ENCODE results near the gene HSH2D. TPM values are rescaled to one million over a fixed set of nuclear protein-coding genes. Genes with fewer than 3 reads are reported as not detected.

Gene HSH2D
- total and polyA plus RNA-seq, 4 donors = 0.10 to 2.5 (median 1.3) TPM

DNA sequence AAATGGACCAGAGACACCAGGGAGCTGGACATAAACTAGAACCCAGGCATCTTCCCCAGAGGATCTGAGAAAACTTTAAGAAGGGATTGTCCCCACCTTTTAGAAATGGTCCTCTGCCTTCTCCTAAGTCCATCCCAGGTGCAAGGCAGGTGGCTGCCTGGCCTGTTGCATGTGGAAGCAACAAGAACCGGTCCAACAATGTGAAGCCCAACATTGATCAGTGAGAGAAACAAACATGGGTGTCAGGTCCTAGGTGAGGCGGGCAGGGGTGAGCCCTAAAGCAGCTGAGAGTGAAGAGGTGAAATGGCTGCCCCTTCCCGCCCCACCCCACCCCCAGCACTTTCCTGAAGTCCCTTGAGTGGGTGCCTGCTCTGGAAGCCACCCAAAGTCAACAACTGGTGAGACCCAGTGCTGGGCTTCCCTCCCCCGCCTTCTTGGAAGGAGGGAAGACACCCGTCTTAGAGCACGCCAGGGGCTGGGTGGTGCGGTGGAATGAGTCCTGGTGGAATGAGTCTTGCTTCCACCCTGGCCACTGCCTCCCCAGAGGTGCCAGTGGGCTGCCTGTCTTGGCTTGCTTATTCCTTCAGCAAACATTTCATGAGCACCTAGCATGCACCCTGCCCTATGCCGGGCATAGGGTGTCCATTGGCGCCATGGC lies 55.9 kb downstream of the HSH2D start:
- intact Hi-C loops (cut with DNase I) = loop anchor here in 1 of 2 donors (5.0 kb wide), 1 partner anchor 183 kb away; no protein-coding TSS in a partner anchor
- Histone ChIP-seq H3K27me3 (ENCODE audit: control insufficient read depth in 1 of 2, insufficient read depth in 2 of 2, low read length in 1 of 2) (no peaks in the 10 kb centered on the region), H3K9me3 (ENCODE audit: control insufficient read depth, low read length) (no peaks in the 10 kb centered on the region), H3K27ac (ENCODE audit: low read depth in 1 of 2, low read length in 2 of 2) (no peak overlapping the region), H3K4me3 (ENCODE audit: low read length in 2 of 2) (no peak overlapping the region), H3K4me1 (ENCODE audit: control insufficient read depth in 1 of 2, insufficient read depth in 2 of 2, low read length in 2 of 2) (no peaks in the 10 kb centered on the region), H3K36me3 (ENCODE audit: control insufficient read depth in 1 of 2, insufficient read depth in 2 of 2, low read length in 1 of 2) (peaks cover 0 to 2% of the 10 kb centered on the region in 2 donors)
- no peak for ATAC-seq (ENCODE audit: low FRiP score)
- DNase-seq = peak in 1 of 2 donors; percentile 70
- WGBS, 2 donors = 50 to 57% methylated on average over 9 of the region's 9 CpGs

DNA sequence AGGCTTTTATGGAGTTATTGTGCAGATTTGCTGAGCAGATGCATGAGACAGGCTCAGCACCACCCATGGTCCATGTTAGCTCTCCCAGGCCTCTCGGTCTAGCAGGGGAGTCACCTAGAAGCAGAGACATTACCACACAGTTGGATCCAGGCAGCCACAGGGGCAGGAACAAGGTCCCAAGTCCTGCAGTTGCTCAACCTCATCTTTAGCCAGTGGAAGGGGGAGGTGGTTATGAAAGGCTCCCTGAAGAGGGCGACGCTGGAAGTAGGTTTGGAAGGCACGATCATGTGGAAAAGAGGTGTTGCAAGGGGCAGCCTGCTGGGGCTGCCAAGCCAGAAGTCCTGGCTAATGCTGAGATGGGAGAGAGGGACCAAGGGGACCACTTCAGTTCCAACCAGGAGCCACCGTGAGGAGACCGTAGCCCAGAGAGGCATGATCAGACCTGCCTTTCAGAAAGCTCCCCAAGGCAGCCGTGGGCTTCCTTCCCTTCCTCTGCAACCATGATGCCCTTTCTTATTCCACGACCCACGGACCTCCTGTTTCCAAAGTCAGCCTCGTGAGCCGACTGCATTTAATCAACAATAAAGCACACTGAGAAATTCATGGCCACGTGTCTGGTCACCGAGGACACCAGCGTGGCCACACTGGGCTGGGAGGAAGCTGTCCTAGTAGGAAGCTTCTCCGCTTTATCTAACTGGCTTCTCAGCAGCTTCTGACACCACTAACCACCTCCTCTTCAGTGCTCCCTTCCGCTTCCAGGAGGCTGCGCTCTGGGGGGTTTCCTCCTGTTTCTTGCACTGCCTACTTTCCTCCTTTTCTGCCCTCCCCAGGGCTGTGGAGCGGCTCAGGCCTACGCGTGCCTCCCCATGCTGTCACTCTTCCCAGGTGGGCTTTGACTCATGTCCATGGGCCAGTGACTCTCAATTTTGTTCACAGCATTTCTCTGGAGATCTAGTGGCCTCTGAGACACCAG lies 56.8 kb downstream of the HSH2D start:
- Histone ChIP-seq H3K36me3 (ENCODE audit: control insufficient read depth in 1 of 2, insufficient read depth in 2 of 2, low read length in 1 of 2) (peaks cover 0 to 4% of the 10 kb centered on the region in 2 donors), H3K4me1 (ENCODE audit: control insufficient read depth in 1 of 2, insufficient read depth in 2 of 2, low read length in 2 of 2) (no peaks in the 10 kb centered on the region), H3K27ac (ENCODE audit: low read depth in 1 of 2, low read length in 2 of 2) (no peak overlapping the region), H3K4me3 (ENCODE audit: low read length in 2 of 2) (no peak overlapping the region), H3K9me3 (ENCODE audit: control insufficient read depth, low read length) (no peaks in the 10 kb centered on the region), H3K27me3 (ENCODE audit: control insufficient read depth in 1 of 2, insufficient read depth in 2 of 2, low read length in 1 of 2) (no peaks in the 10 kb centered on the region)
- ATAC-seq (ENCODE audit: low FRiP score) (no peak), DNase-seq (peak in 1 of 2 donors; percentile 75)
- 78 to 79% methylated on average over 20 of the region's 20 CpGs for WGBS, 2 donors
- intact Hi-C loops (cut with DNase I) = no loop called here

DNA sequence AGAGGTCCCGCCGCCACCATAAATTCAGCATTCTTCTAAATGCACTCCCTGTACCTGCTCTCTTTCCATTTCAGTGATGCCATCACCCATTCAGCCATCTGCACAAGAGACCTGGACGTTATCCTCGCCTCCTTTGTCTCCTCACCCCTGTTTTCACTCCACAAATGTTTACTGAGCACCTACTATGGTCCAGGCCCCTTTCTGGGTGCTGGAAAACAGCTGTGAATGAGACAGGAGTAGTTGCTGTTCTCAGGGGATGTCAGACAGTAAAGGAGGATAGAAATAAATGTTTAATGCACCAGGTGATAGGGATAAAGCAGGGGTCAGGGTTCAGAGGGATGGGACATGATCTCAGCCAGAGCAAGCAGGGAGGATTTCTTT lies 57.5 kb downstream of the HSH2D start:
- ATAC-seq (ENCODE audit: low FRiP score) (no peak), DNase-seq (peak in 1 of 2 donors; percentile 14)
- 85 to 91% methylated on average over 4 of the region's 4 CpGs for WGBS, 2 donors
- H3K4me3 ChIP-seq (ENCODE audit: low read length in 2 of 2) = no peak overlapping the region
- H3K27me3 ChIP-seq (ENCODE audit: control insufficient read depth in 1 of 2, insufficient read depth in 2 of 2, low read length in 1 of 2) = no peaks in the 10 kb centered on the region
- intact Hi-C loops (cut with DNase I) = no loop called here
- no peaks in the 10 kb centered on the region for H3K9me3 ChIP-seq (ENCODE audit: control insufficient read depth, low read length)
- H3K4me1 ChIP-seq (ENCODE audit: control insufficient read depth in 1 of 2, insufficient read depth in 2 of 2, low read length in 2 of 2) = no peaks in the 10 kb centered on the region
- H3K27ac ChIP-seq (ENCODE audit: low read depth in 1 of 2, low read length in 2 of 2) = no peak overlapping the region
- H3K36me3 ChIP-seq (ENCODE audit: control insufficient read depth in 1 of 2, insufficient read depth in 2 of 2, low read length in 1 of 2) = peaks cover 0 to 4% of the 10 kb centered on the region in 2 donors

DNA sequence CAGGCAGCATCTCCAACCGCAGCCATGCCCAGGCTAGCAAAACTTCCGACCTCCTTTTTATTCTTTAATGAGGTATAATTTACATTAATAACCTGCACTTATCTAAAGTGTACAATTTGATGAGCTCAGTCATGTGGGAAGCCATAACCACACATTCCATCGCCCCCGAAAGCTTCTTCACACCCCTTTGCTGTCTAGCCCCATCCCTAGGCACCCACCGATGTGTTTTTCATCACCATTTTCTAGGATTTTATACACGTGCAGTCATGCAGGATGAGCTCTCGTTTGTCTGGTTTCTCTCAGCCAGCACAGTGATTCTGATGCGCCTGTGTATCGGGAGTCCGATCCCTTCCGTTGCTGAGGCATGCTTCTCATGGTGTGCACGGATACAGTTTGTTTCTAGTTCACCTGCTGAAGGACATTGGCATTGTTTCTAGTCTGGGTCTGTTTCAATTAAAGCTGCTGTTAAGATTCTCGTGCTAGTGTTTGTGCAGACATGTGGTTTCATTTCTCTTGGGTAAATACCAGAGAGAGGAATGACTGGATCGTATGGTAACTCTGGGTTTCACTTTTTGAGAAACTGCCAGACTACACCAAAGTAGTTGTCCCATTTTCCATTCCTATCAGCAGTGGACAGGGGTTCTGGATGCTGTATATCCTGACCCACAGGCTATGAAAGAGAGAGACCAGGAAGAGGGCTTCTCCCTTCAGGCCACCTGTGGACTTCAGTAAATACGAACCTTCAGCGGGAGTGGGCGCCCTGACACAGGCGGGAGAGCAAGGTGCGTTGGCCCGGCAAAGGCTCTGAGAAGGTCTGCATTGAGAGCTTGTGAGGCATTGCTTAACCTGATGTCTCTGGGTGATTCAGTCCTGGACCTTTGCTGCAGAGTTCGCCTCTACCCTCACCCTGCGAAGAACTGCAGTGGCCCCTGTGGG lies 59.1 kb downstream of the HSH2D start:
- no peaks in the 10 kb centered on the region for H3K9me3 ChIP-seq (ENCODE audit: control insufficient read depth, low read length)
- 82 to 85% methylated on average over 22 of the region's 22 CpGs for WGBS, 2 donors
- H3K27ac ChIP-seq (ENCODE audit: low read depth in 1 of 2, low read length in 2 of 2) = no peak overlapping the region
- H3K27me3 ChIP-seq (ENCODE audit: control insufficient read depth in 1 of 2, insufficient read depth in 2 of 2, low read length in 1 of 2) = no peaks in the 10 kb centered on the region
- peak in 1 of 2 donors; percentile 60 for DNase-seq
- H3K36me3 ChIP-seq (ENCODE audit: control insufficient read depth in 1 of 2, insufficient read depth in 2 of 2, low read length in 1 of 2) = peaks cover 0 to 4% of the 10 kb centered on the region in 2 donors
- no peak for ATAC-seq (ENCODE audit: low FRiP score)
- no peak overlapping the region for H3K4me3 ChIP-seq (ENCODE audit: low read length in 2 of 2)
- intact Hi-C loops (cut with DNase I) = no loop called here
- no peaks in the 10 kb centered on the region for H3K4me1 ChIP-seq (ENCODE audit: control insufficient read depth in 1 of 2, insufficient read depth in 2 of 2, low read length in 2 of 2)

DNA sequence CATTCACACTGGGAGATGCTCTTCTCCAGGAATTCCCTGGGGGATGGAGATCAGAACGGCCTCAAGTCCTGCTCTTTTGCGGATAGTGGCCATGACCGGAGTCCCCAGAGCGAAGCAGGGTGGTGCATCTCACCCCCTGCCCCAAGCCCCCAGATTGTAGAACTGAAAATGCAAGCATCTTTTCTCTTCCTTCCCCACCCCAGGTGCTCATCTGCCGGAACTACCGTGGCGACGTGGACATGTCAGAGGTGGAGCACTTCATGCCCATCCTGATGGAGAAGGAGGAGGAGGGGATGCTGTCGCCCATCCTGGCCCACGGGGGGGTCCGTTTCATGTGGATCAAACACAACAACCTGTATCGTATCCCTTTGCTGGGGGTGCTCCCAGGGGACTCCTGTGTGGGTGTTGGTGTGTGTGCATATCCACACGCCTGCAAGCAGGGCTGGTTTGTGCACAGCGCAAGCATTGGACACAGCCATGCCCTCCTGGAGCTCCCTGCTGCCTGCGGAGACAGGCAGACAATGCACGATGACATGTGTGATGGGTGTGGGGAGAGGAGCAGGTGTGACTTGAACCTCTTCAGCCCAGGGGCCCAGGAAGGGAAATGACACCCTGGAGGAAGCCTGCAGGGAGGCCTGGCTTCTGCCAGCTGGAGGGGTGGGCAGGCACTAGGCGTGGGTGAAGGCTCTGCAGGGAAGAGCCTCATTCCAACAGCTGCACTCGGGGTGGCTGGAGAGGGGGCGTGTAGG lies 59.9 kb downstream of the HSH2D start:
- Histone ChIP-seq H3K4me1 (ENCODE audit: control insufficient read depth in 1 of 2, insufficient read depth in 2 of 2, low read length in 2 of 2) (no peaks in the 10 kb centered on the region), H3K27me3 (ENCODE audit: control insufficient read depth in 1 of 2, insufficient read depth in 2 of 2, low read length in 1 of 2) (no peaks in the 10 kb centered on the region), H3K36me3 (ENCODE audit: control insufficient read depth in 1 of 2, insufficient read depth in 2 of 2, low read length in 1 of 2) (peaks cover 0 to 4% of the 10 kb centered on the region in 2 donors), H3K4me3 (ENCODE audit: low read length in 2 of 2) (no peak overlapping the region), H3K9me3 (ENCODE audit: control insufficient read depth, low read length) (no peaks in the 10 kb centered on the region), H3K27ac (ENCODE audit: low read depth in 1 of 2, low read length in 2 of 2) (no peak overlapping the region)
- peak in 1 of 2 donors; percentile 61 for DNase-seq
- 89% methylated on average over 19 of the region's 19 CpGs for WGBS, 2 donors
- no peak for ATAC-seq (ENCODE audit: low FRiP score)
- intact Hi-C loops (cut with DNase I) = no loop called here

DNA sequence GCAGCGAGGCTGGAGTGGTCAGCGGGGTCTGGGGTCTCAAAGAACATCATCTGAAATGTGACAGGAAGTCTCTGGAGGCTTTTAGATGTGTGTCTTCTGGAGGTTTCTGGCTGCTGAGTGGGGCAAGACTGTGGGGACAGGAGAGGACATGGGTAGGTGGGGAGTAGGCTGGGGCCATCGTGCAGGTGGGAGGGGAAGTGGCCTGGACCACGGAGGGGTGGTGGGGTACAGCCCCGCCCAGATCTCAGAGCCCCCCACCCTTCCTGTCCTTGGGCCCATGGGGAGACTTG lies 60.5 kb downstream of the HSH2D start:
- H3K9me3 ChIP-seq (ENCODE audit: control insufficient read depth, low read length) = no peaks in the 10 kb centered on the region
- DNase-seq = peak in 1 of 2 donors; percentile 58
- H3K4me1 ChIP-seq (ENCODE audit: control insufficient read depth in 1 of 2, insufficient read depth in 2 of 2, low read length in 2 of 2) = no peaks in the 10 kb centered on the region
- ATAC-seq (ENCODE audit: low FRiP score) = no peak
- intact Hi-C loops (cut with DNase I) = no loop called here
- H3K27ac ChIP-seq (ENCODE audit: low read depth in 1 of 2, low read length in 2 of 2) = no peak overlapping the region
- H3K27me3 ChIP-seq (ENCODE audit: control insufficient read depth in 1 of 2, insufficient read depth in 2 of 2, low read length in 1 of 2) = no peaks in the 10 kb centered on the region
- peaks cover 0 to 4% of the 10 kb centered on the region in 2 donors for H3K36me3 ChIP-seq (ENCODE audit: control insufficient read depth in 1 of 2, insufficient read depth in 2 of 2, low read length in 1 of 2)
- 90 to 94% methylated on average over 5 of the region's 5 CpGs for WGBS, 2 donors
- H3K4me3 ChIP-seq (ENCODE audit: low read length in 2 of 2) = no peak overlapping the region

DNA sequence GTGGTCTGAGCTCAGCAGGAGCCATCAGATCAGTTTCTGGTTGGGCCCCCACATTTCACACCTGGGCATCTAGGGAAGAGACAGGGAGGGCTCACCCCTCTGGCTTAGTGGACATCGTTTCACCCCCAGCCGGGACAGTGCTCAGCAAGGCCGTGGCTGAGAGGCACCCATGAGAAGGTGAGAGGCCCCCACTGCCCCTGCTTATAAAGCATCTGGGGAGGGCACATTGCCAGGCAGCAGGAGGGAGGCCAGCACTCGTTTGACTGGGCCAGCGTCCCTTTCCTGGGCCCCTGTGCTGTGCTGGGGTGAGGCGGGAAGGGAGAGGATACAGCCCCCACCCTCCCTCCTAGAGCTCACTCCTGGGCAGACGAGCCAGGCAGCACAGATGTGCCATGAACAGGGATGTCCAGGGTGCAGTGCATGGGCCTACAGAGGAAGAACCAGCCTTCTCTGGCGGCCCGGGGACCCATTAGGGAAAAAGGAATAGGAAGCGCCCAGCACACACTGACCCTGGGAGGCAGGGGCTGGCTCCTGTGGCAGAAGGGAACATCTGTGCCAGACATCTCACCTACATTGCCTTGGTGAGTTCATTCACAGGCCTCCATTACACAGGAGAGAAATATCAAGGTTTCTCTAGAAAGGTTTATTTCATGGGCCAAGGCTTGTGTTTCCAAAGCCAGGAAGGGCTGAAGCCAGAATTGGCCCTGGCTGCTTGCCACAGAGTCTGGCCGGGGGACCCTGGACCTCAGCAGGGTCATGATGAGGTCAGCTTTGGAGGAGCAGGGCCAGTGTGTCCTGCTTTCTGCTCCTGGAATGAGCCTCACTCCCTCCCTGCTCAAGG lies 61.9 kb downstream of the HSH2D start:
- H3K36me3 ChIP-seq (ENCODE audit: control insufficient read depth in 1 of 2, insufficient read depth in 2 of 2, low read length in 1 of 2) = peaks cover 0 to 4% of the 10 kb centered on the region in 2 donors
- intact Hi-C loops (cut with DNase I) = no loop called here
- no peak overlapping the region for H3K4me3 ChIP-seq (ENCODE audit: low read length in 2 of 2)
- 54 to 58% methylated on average over 11 of the region's 11 CpGs for WGBS, 2 donors
- no peak for ATAC-seq (ENCODE audit: low FRiP score)
- no peak overlapping the region for H3K27ac ChIP-seq (ENCODE audit: low read depth in 1 of 2, low read length in 2 of 2)
- no peaks in the 10 kb centered on the region for H3K27me3 ChIP-seq (ENCODE audit: control insufficient read depth in 1 of 2, insufficient read depth in 2 of 2, low read length in 1 of 2)
- H3K9me3 ChIP-seq (ENCODE audit: control insufficient read depth, low read length) = no peaks in the 10 kb centered on the region
- H3K4me1 ChIP-seq (ENCODE audit: control insufficient read depth in 1 of 2, insufficient read depth in 2 of 2, low read length in 2 of 2) = no peaks in the 10 kb centered on the region
- peak in 1 of 2 donors; percentile 70 for DNase-seq

All from aorta (tissue), 5 donors.